Measurements from ENCODE around the gene TIMM17A.

The TIMM17A gene

DNA sequence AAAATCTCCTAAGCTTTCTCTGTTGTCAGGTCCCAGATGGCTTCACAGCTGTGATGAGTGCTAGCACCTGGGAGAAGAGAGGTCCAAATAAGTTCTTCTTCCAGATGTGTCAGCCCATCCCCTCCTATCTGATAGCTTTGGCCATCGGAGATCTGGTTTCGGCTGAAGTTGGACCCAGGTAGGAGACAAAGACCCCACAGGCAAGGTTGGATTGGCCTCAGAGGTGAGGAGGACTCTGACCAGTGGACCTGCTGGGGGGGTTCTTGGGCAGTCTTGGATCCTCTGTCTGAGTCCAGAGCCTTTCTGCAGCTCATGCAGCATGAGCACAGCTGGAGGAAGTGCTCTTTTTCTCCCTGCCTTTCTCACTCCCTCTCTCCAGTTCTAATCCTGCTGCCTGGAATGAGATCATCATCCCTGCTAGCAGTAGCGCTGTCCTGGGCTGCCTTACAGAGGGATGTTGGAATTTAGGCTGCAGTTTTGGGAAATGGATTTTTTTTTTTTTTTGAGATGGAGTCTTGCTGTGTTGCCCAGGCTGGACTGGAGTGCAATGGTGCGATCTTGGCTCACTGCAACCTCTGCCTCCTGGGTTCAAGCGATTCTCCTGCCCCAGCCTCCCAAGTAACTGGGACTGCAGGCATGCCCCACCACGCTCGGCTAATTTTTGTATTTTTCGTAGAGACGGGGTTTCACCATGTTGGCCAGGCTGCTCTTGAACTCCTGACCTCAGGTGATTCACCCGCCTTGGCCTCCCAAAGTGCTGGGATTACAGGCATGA is 34.2 kb downstream of the TIMM17A start:
- no peaks in the 10 kb centered on the region for H3K4me1 ChIP-seq (ENCODE audit: control insufficient read depth in 1 of 2, insufficient read depth in 2 of 2, low read length in 2 of 2)
- H3K4me3 ChIP-seq (ENCODE audit: low read depth, low read length) = no peak overlapping the region
- no peak overlapping the region for H3K4me2 ChIP-seq (ENCODE audit: low read length)
- H3K23ac ChIP-seq (ENCODE audit: low read length) = no peak overlapping the region
- WGBS (ENCODE audit: extremely low coverage, insufficient coverage, insufficient read length) = no CpG with 5 or more reads among the region's 10 CpGs
- H3K4ac ChIP-seq (ENCODE audit: low read depth, low read length) = no peak overlapping the region
- H3K9me3 ChIP-seq (ENCODE audit: insufficient read depth, low read depth, low read length) = no peaks in the 10 kb centered on the region
- H3K27me3 ChIP-seq (ENCODE audit: insufficient read depth, low read length) = no peaks in the 10 kb centered on the region
- H2BK12ac ChIP-seq (ENCODE audit: low read length) = no peak overlapping the region
- H3K27ac ChIP-seq (ENCODE audit: low read depth, low read length) = no peak overlapping the region
- H3K9ac ChIP-seq (ENCODE audit: low read length) = no peak overlapping the region
- H4K8ac ChIP-seq (ENCODE audit: low read depth, low read length) = no peak overlapping the region
- no peaks in the 10 kb centered on the region for H3K79me1 ChIP-seq (ENCODE audit: low read length)
- H3K18ac ChIP-seq (ENCODE audit: low read length) = no peak overlapping the region
- H3K79me2 ChIP-seq (ENCODE audit: control insufficient read depth, insufficient read depth, low read length, poor library complexity) = no peaks in the 10 kb centered on the region
- no peak for DNase-seq
- H2BK5ac ChIP-seq (ENCODE audit: low read depth, low read length, poor library complexity) = no peak overlapping the region
- H3K14ac ChIP-seq (ENCODE audit: low read length) = no peak overlapping the region
- H2BK120ac ChIP-seq (ENCODE audit: insufficient read depth, low read length, poor library complexity) = no peak overlapping the region
- no peak overlapping the region for H4K12ac ChIP-seq (ENCODE audit: low read depth, low read length)
- H3K36me3 ChIP-seq (ENCODE audit: control insufficient read depth in 1 of 2, insufficient read depth in 2 of 2, low read length in 2 of 2) = peaks cover 27 to 39% of the 10 kb centered on the region in 2 experiments
- no peak overlapping the region for H2AK5ac ChIP-seq (ENCODE audit: low read length)
- no peak overlapping the region for H4K91ac ChIP-seq (ENCODE audit: low read depth, low read length)
- H2AFZ ChIP-seq (ENCODE audit: insufficient read depth, low read length, poor library complexity) = no peak overlapping the region

DNA sequence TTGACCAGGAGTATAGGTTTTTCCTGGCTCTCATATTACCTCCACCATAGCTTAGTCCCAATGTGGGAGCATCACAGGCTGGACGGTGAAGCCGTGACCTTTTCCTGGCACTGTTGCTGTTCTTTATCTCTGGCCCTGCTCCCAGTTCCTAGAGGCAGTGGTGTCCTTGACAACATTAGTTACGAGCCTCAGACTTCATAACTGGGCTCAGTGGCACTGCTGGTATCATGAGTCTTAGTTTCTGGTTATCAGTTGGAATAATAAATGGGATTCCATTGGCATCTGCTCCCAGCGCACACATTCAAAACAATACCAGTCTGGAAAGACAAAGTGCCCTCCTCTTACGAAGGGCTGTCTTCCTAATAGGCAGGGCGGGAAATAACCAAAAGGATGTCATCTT is 35.1 kb downstream of the TIMM17A start:
- H3K4me3 ChIP-seq (ENCODE audit: low read depth, low read length) = no peak overlapping the region
- H4K8ac ChIP-seq (ENCODE audit: low read depth, low read length) = no peak overlapping the region
- WGBS (ENCODE audit: extremely low coverage, insufficient coverage, insufficient read length) = no CpG with 5 or more reads among the region's 6 CpGs
- no peak overlapping the region for H3K18ac ChIP-seq (ENCODE audit: low read length)
- H3K27ac ChIP-seq (ENCODE audit: low read depth, low read length) = no peak overlapping the region
- no peak overlapping the region for H2BK12ac ChIP-seq (ENCODE audit: low read length)
- H3K36me3 ChIP-seq (ENCODE audit: control insufficient read depth in 1 of 2, insufficient read depth in 2 of 2, low read length in 2 of 2) = peaks cover 31 to 41% of the 10 kb centered on the region in 2 experiments
- H3K4ac ChIP-seq (ENCODE audit: low read depth, low read length) = no peak overlapping the region
- no peak overlapping the region for H3K4me2 ChIP-seq (ENCODE audit: low read length)
- no peak overlapping the region for H4K12ac ChIP-seq (ENCODE audit: low read depth, low read length)
- no peaks in the 10 kb centered on the region for H3K79me2 ChIP-seq (ENCODE audit: control insufficient read depth, insufficient read depth, low read length, poor library complexity)
- no peak overlapping the region for H3K23ac ChIP-seq (ENCODE audit: low read length)
- H3K9me3 ChIP-seq (ENCODE audit: insufficient read depth, low read depth, low read length) = no peaks in the 10 kb centered on the region
- H2AFZ ChIP-seq (ENCODE audit: insufficient read depth, low read length, poor library complexity) = no peak overlapping the region
- DNase-seq = no peak
- no peak overlapping the region for H4K91ac ChIP-seq (ENCODE audit: low read depth, low read length)
- H3K4me1 ChIP-seq (ENCODE audit: control insufficient read depth in 1 of 2, insufficient read depth in 2 of 2, low read length in 2 of 2) = no peaks in the 10 kb centered on the region
- no peak overlapping the region for H2BK120ac ChIP-seq (ENCODE audit: insufficient read depth, low read length, poor library complexity)
- no peak overlapping the region for H3K9ac ChIP-seq (ENCODE audit: low read length)
- no peaks in the 10 kb centered on the region for H3K79me1 ChIP-seq (ENCODE audit: low read length)
- H2AK5ac ChIP-seq (ENCODE audit: low read length) = no peak overlapping the region
- no peaks in the 10 kb centered on the region for H3K27me3 ChIP-seq (ENCODE audit: insufficient read depth, low read length)
- H3K14ac ChIP-seq (ENCODE audit: low read length) = no peak overlapping the region
- no peak overlapping the region for H2BK5ac ChIP-seq (ENCODE audit: low read depth, low read length, poor library complexity)

DNA sequence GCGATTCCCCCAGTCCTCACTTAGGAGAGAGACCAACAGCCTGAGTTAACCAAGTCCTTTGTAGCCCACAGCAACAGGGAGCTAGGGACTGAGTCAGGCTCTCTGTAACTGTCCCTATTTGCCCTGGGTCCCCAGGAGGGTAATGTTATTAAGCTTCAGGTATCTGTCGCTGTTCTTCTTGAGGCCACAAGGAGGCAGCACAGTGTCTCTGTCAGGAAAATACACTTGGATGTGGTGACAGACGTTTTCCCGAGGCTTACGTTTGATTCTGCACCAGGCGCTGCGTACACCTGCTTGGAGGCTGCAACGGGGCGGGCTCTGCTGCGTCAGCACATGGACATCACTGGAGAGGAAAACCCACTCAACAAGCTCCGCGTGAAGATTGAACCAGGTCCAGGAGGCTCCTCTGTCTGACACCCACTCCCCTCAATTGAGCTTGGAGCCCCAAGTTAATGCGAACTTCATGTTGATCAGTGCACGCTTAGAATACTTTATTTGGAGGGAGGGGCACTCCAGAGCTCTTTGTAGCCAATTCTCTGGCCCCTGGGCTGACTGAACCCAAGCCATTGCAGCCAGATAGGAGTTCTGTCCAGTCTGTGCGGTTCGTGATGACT is 44.4 kb downstream of the TIMM17A start:
- H2BK120ac ChIP-seq (ENCODE audit: insufficient read depth, low read length, poor library complexity) = no peak overlapping the region
- H4K12ac ChIP-seq (ENCODE audit: low read depth, low read length) = no peak overlapping the region
- peak; percentile 60 to 90 for DNase-seq
- H3K79me2 ChIP-seq (ENCODE audit: control insufficient read depth, insufficient read depth, low read length, poor library complexity) = no peaks in the 10 kb centered on the region
- H3K4ac ChIP-seq (ENCODE audit: low read depth, low read length) = no peak overlapping the region
- H3K4me3 ChIP-seq (ENCODE audit: low read depth, low read length) = no peak overlapping the region
- no peaks in the 10 kb centered on the region for H3K27me3 ChIP-seq (ENCODE audit: insufficient read depth, low read length)
- peaks cover 0 to 5% of the 10 kb centered on the region in 2 experiments for H3K4me1 ChIP-seq (ENCODE audit: control insufficient read depth in 1 of 2, insufficient read depth in 2 of 2, low read length in 2 of 2)
- H3K27ac ChIP-seq (ENCODE audit: low read depth, low read length) = no peak overlapping the region
- no peak overlapping the region for H3K14ac ChIP-seq (ENCODE audit: low read length)
- no peak overlapping the region for H4K8ac ChIP-seq (ENCODE audit: low read depth, low read length)
- no CpG with 5 or more reads among the region's 16 CpGs for WGBS (ENCODE audit: extremely low coverage, insufficient coverage, insufficient read length)
- no peak overlapping the region for H2AK5ac ChIP-seq (ENCODE audit: low read length)
- no peaks in the 10 kb centered on the region for H3K79me1 ChIP-seq (ENCODE audit: low read length)
- H2BK5ac ChIP-seq (ENCODE audit: low read depth, low read length, poor library complexity) = no peak overlapping the region
- H2BK12ac ChIP-seq (ENCODE audit: low read length) = no peak overlapping the region
- no peak overlapping the region for H3K18ac ChIP-seq (ENCODE audit: low read length)
- H3K4me2 ChIP-seq (ENCODE audit: low read length) = no peak overlapping the region
- H3K23ac ChIP-seq (ENCODE audit: low read length) = no peak overlapping the region
- H4K91ac ChIP-seq (ENCODE audit: low read depth, low read length) = no peak overlapping the region
- no peak overlapping the region for H2AFZ ChIP-seq (ENCODE audit: insufficient read depth, low read length, poor library complexity)
- H3K9me3 ChIP-seq (ENCODE audit: insufficient read depth, low read depth, low read length) = no peaks in the 10 kb centered on the region
- peaks cover 54 to 66% of the 10 kb centered on the region in 2 experiments for H3K36me3 ChIP-seq (ENCODE audit: control insufficient read depth in 1 of 2, insufficient read depth in 2 of 2, low read length in 2 of 2)
- H3K9ac ChIP-seq (ENCODE audit: low read length) = no peak overlapping the region

GRCh38 chr1:202002507-202002906 is 47.2 kb downstream of the TIMM17A start:
- Histone ChIP-seq H3K18ac (ENCODE audit: low read length) (no peak overlapping the region), H2BK5ac (ENCODE audit: low read depth, low read length, poor library complexity) (no peak overlapping the region), H3K27me3 (ENCODE audit: insufficient read depth, low read length) (no peaks in the 10 kb centered on the region), H3K9ac (ENCODE audit: low read length) (no peak overlapping the region), H3K23ac (ENCODE audit: low read length) (no peak overlapping the region), H2AK5ac (ENCODE audit: low read length) (no peak overlapping the region), H3K4ac (ENCODE audit: low read depth, low read length) (no peak overlapping the region), H4K12ac (ENCODE audit: low read depth, low read length) (no peak overlapping the region), H3K9me3 (ENCODE audit: insufficient read depth, low read depth, low read length) (no peaks in the 10 kb centered on the region), H2AFZ (ENCODE audit: insufficient read depth, low read length, poor library complexity) (no peak overlapping the region), H3K4me1 (ENCODE audit: control insufficient read depth in 1 of 2, insufficient read depth in 2 of 2, low read length in 2 of 2) (peaks cover 10 to 23% of the 10 kb centered on the region in 2 experiments), H4K91ac (ENCODE audit: low read depth, low read length) (no peak overlapping the region), H3K36me3 (ENCODE audit: control insufficient read depth in 1 of 2, insufficient read depth in 2 of 2, low read length in 2 of 2) (peaks cover 42 to 54% of the 10 kb centered on the region in 2 experiments), H2BK12ac (ENCODE audit: low read length) (no peak overlapping the region), H3K79me1 (ENCODE audit: low read length) (peaks cover 6% of the 10 kb centered on the region), H3K4me3 (ENCODE audit: low read depth, low read length) (no peak overlapping the region), H3K4me2 (ENCODE audit: low read length) (no peak overlapping the region), H4K8ac (ENCODE audit: low read depth, low read length) (no peak overlapping the region), H3K27ac (ENCODE audit: low read depth, low read length) (no peak overlapping the region), H3K79me2 (ENCODE audit: control insufficient read depth, insufficient read depth, low read length, poor library complexity) (peaks cover 1% of the 10 kb centered on the region), H2BK120ac (ENCODE audit: insufficient read depth, low read length, poor library complexity) (no peak overlapping the region), H3K14ac (ENCODE audit: low read length) (no peak overlapping the region)
- DNase-seq = no peak
- WGBS (ENCODE audit: extremely low coverage, insufficient coverage, insufficient read length) = no CpG with 5 or more reads among the region's 9 CpGs
